Measurements from ENCODE around the gene ZNF71. TPM values are rescaled to one million over a fixed set of nuclear protein-coding genes. Genes with fewer than 3 reads are reported as not detected.

ZNF71 gene
- 1 to 10 TPM; 4.8 to 8.5 TPM for total RNA-seq

GRCh38 chr19:56594783-56595547 lies at the start of gene ZNF71:
Gene ZNF71 (plus strand): TSS chr19:56595302. CDS start chr19:56601559, 6,257 bp downstream.
- ATAC-seq (peak; percentile 95 to 97), DNase-seq (ENCODE audit: low spot score) (peak; percentile 90)
- Mint-ChIP-seq H3K4me3 (peak within 1 kb of the TSS; percentile 88), H3K9me3 (peaks cover 33% of the 10 kb centered on the region), H3K4me1 (ENCODE audit: low read depth in 2 of 2) (peaks cover 11 to 18% of the 10 kb centered on the region in 2 donors), H3K27me3 (peaks cover 7 to 12% of the 10 kb centered on the region in 2 donors), H3K27ac (peak within 1 kb of the TSS; percentile 5 to 84), H3K36me3 (peaks cover 22% of the 10 kb centered on the region)

- ATAC-seq: no peak
- H3K27me3 Mint-ChIP-seq: no peaks in the 10 kb centered on the region
- no peaks in the 10 kb centered on the region for H3K4me1 Mint-ChIP-seq (ENCODE audit: low read depth in 2 of 2)
- no peak overlapping the region for H3K27ac Mint-ChIP-seq
- no peak overlapping the region for H3K4me3 Mint-ChIP-seq
- H3K9me3 Mint-ChIP-seq: peaks cover 17% of the 10 kb centered on the region
- peaks cover 51% of the 10 kb centered on the region for H3K36me3 Mint-ChIP-seq
- DNase-seq (ENCODE audit: low spot score): no peak
These were observed 47.6 kb upstream of the ZNF71 start for GRCh38 chr19:56547535-56547934.

- H3K27me3 Mint-ChIP-seq: no peaks in the 10 kb centered on the region
- H3K36me3 Mint-ChIP-seq: peaks cover 68% of the 10 kb centered on the region
- DNase-seq (ENCODE audit: low spot score) (no peak), ATAC-seq (no peak)
- H3K4me3 Mint-ChIP-seq: no peak overlapping the region
- H3K4me1 Mint-ChIP-seq (ENCODE audit: low read depth in 2 of 2): no peaks in the 10 kb centered on the region
- peaks cover 32% of the 10 kb centered on the region for H3K9me3 Mint-ChIP-seq
- H3K27ac Mint-ChIP-seq: no peak overlapping the region
These were observed 40.7 kb upstream of the ZNF71 start for GRCh38 chr19:56554272-56554869.

GRCh38 chr19:56562766-56563165 lies 32.3 kb upstream of the ZNF71 start:
- no peak overlapping the region for H3K4me3 Mint-ChIP-seq
- peaks cover 43% of the 10 kb centered on the region for H3K9me3 Mint-ChIP-seq
- DNase-seq (ENCODE audit: low spot score): no peak
- peaks cover 5 to 9% of the 10 kb centered on the region in 2 donors for H3K4me1 Mint-ChIP-seq (ENCODE audit: low read depth in 2 of 2)
- H3K27ac Mint-ChIP-seq: no peak overlapping the region
- peaks cover 62% of the 10 kb centered on the region for H3K36me3 Mint-ChIP-seq
- no peaks in the 10 kb centered on the region for H3K27me3 Mint-ChIP-seq
- ATAC-seq: no peak

GRCh38 chr19:56566904-56567273 lies 28.2 kb upstream of the ZNF71 start:
- DNase-seq (ENCODE audit: low spot score): no peak
- ATAC-seq: peak; percentile 39 to 52
- Mint-ChIP-seq H3K36me3 (peaks cover 54% of the 10 kb centered on the region), H3K4me3 (peak overlapping the region; percentile 94), H3K27ac (peak overlapping the region; percentile 75 to 86), H3K4me1 (ENCODE audit: low read depth in 2 of 2) (peaks cover 8 to 11% of the 10 kb centered on the region in 2 donors), H3K9me3 (peaks cover 30% of the 10 kb centered on the region), H3K27me3 (no peaks in the 10 kb centered on the region)

GRCh38 chr19:56567274-56568120 lies 27.6 kb upstream of the ZNF71 start, which contains the start of gene ZNF470:
Gene ZNF470 (plus strand): TSS chr19:56567468. CDS start chr19:56570312, 2,844 bp downstream.
- H3K27ac Mint-ChIP-seq: peak within 1 kb of the TSS; percentile 75 to 86
- H3K9me3 Mint-ChIP-seq: peaks cover 30% of the 10 kb centered on the region
- H3K27me3 Mint-ChIP-seq: no peaks in the 10 kb centered on the region
- H3K36me3 Mint-ChIP-seq: peaks cover 55% of the 10 kb centered on the region
- ATAC-seq: peak; percentile 98 to 99
- DNase-seq (ENCODE audit: low spot score): peak; percentile 96
- H3K4me3 Mint-ChIP-seq: peak within 1 kb of the TSS; percentile 94
- H3K4me1 Mint-ChIP-seq (ENCODE audit: low read depth in 2 of 2): peaks cover 8 to 11% of the 10 kb centered on the region in 2 donors

GRCh38 chr19:56572589-56572988 lies 22.5 kb upstream of the ZNF71 start:
- DNase-seq (ENCODE audit: low spot score): no peak
- no peak overlapping the region for H3K4me3 Mint-ChIP-seq
- ATAC-seq: no peak
- H3K9me3 Mint-ChIP-seq: peaks cover 27% of the 10 kb centered on the region
- H3K36me3 Mint-ChIP-seq: peaks cover 73% of the 10 kb centered on the region
- no peaks in the 10 kb centered on the region for H3K27me3 Mint-ChIP-seq
- peaks cover 4 to 5% of the 10 kb centered on the region in 2 donors for H3K4me1 Mint-ChIP-seq (ENCODE audit: low read depth in 2 of 2)
- H3K27ac Mint-ChIP-seq: no peak overlapping the region

- no peaks in the 10 kb centered on the region for H3K27me3 Mint-ChIP-seq
- no peak overlapping the region for H3K27ac Mint-ChIP-seq
- DNase-seq (ENCODE audit: low spot score) (no peak), ATAC-seq (no peak)
- peaks cover 34% of the 10 kb centered on the region for H3K9me3 Mint-ChIP-seq
- H3K4me1 Mint-ChIP-seq (ENCODE audit: low read depth in 2 of 2): no peaks in the 10 kb centered on the region
- H3K36me3 Mint-ChIP-seq: peaks cover 81% of the 10 kb centered on the region
- no peak overlapping the region for H3K4me3 Mint-ChIP-seq
These were observed 21.2 kb upstream of the ZNF71 start for GRCh38 chr19:56573914-56574313.

- H3K36me3 Mint-ChIP-seq: peaks cover 73% of the 10 kb centered on the region
- no peak overlapping the region for H3K4me3 Mint-ChIP-seq
- H3K4me1 Mint-ChIP-seq (ENCODE audit: low read depth in 2 of 2): no peaks in the 10 kb centered on the region
- no peak for DNase-seq (ENCODE audit: low spot score)
- H3K9me3 Mint-ChIP-seq: peaks cover 38% of the 10 kb centered on the region
- H3K27ac Mint-ChIP-seq: no peak overlapping the region
- no peaks in the 10 kb centered on the region for H3K27me3 Mint-ChIP-seq
- ATAC-seq: no peak
These were observed 17.1 kb upstream of the ZNF71 start for GRCh38 chr19:56577719-56578602.

- DNase-seq (ENCODE audit: low spot score): no peak
- Mint-ChIP-seq H3K4me1 (ENCODE audit: low read depth in 2 of 2) (peaks cover 11 to 18% of the 10 kb centered on the region in 2 donors), H3K36me3 (peaks cover 22% of the 10 kb centered on the region), H3K4me3 (peak overlapping the region; percentile 88), H3K27ac (peak overlapping the region; percentile 5 to 84), H3K9me3 (peaks cover 33% of the 10 kb centered on the region), H3K27me3 (peaks cover 7 to 12% of the 10 kb centered on the region in 2 donors)
- ATAC-seq: no peak
These were observed 688 bp upstream of the ZNF71 start for GRCh38 chr19:56594446-56594782.

GRCh38 chr19:56595548-56595899 lies 422 bp downstream of the ZNF71 start:
- H3K27ac Mint-ChIP-seq: peak overlapping the region; percentile 5 to 84
- H3K9me3 Mint-ChIP-seq: peaks cover 32% of the 10 kb centered on the region
- DNase-seq (ENCODE audit: low spot score) (no peak), ATAC-seq (peak; percentile 46 to 62)
- peaks cover 5 to 12% of the 10 kb centered on the region in 2 donors for H3K27me3 Mint-ChIP-seq
- peak overlapping the region; percentile 88 for H3K4me3 Mint-ChIP-seq
- peaks cover 22% of the 10 kb centered on the region for H3K36me3 Mint-ChIP-seq
- peaks cover 11 to 18% of the 10 kb centered on the region in 2 donors for H3K4me1 Mint-ChIP-seq (ENCODE audit: low read depth in 2 of 2)

- ATAC-seq (no peak), DNase-seq (ENCODE audit: low spot score) (no peak)
- peaks cover 16 to 23% of the 10 kb centered on the region in 2 donors for H3K4me1 Mint-ChIP-seq (ENCODE audit: low read depth in 2 of 2)
- peaks cover 23% of the 10 kb centered on the region for H3K36me3 Mint-ChIP-seq
- H3K27me3 Mint-ChIP-seq: peaks cover 0 to 6% of the 10 kb centered on the region in 2 donors
- H3K9me3 Mint-ChIP-seq: peaks cover 26% of the 10 kb centered on the region
- H3K4me3 Mint-ChIP-seq: no peak overlapping the region
- no peak overlapping the region for H3K27ac Mint-ChIP-seq
These were observed 1.6 kb downstream of the ZNF71 start for GRCh38 chr19:56596676-56597075.

- Mint-ChIP-seq H3K4me3 (no peak overlapping the region), H3K27ac (peak overlapping the region in 1 of 2 donors; percentile 19), H3K9me3 (peaks cover 20% of the 10 kb centered on the region), H3K36me3 (peaks cover 28% of the 10 kb centered on the region), H3K27me3 (no peaks in the 10 kb centered on the region), H3K4me1 (ENCODE audit: low read depth in 2 of 2) (peaks cover 16 to 23% of the 10 kb centered on the region in 2 donors)
- DNase-seq (ENCODE audit: low spot score): no peak
- no peak for ATAC-seq
These were observed 2.6 kb downstream of the ZNF71 start for GRCh38 chr19:56597696-56598095.
